Colon (tissue), 2 donors: ENCODE results near the gene TEX19.

Experiments
- FAIRE-seq: peaks from 2 replicates; lab custom pipeline; 2012; peaks lifted over from hg19 to GRCh38; lab: Jason Lieb, UNC
- donor health status: control.
- donor health status: control.

TEX19 gene

DNA sequence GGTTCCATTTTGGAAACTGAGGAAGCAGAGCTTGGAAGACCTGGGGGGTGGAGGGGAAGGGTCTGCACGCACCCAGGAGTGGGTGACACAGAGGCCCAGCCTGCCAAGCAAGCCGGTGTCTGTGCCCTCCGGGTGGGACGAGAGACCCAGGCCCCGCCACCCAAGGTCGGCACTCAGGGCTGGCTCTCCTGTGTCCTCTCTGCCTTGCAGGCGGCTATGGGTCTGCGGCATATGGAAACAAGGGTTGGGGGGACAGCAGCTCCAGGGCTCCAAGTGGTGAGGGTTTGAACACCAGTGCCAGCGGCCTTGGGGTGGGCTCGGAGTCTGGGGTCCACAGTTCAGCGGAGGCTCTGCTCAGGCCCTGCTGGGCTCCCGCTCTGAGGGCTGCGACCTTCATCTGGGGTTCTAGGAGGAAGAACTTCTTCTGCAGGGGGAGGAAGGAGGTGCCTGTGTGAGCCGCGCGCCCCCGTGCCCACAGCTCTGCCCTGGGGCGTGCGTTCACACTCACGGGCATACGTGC is 37.0 kb upstream of the TEX19 start:
- FAIRE-seq, result no peak

DNA sequence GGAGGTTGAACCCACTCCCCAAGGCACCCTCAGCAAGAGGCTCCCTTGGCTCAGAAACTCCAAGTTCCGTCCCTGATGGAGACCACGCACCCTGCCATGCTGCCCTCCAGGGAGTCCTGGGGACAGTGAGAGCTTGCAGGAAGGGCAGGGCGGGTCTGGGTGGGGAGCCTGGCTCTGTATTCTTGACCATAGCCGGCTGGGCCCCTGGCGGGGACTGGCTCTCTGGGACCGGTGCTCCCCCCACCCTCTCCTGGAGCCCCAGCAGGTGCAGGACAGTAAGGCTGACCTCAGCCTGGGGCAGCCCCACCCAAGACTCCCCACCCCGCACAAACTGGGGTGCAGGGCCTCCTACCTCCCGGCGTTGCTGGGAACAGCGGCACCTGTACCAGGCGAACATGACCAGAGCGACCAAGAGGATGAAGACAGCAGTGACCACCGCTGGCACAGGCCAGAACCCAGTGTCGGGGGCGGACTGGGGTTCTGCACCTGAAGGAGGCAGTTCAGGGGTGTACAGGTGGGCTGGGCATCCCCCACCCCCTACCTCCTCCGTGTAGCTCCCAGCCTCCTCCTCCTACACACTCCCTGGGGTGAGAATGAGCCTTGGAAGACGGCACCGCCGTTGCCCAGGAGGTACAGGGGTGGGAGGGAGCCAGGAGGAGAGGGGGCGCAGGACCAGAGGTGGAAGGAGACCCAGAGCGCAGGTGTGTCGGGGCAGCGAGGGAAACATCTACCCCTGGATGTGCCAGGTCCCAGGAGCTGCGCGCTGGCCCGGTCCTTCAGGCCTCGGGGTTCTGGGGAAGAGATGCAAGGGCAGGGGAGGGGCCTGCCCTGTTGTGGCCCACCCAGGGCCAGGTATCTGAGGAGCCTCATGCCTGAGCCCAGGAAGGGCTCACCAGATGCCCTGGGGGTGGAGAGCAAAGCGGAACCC is 36.3 kb upstream of the TEX19 start:
- no peak for FAIRE-seq

- FAIRE-seq, result no peak
Observed at GRCh38 chr17:82323514-82324234, 35.4 kb upstream of the TEX19 start.

DNA sequence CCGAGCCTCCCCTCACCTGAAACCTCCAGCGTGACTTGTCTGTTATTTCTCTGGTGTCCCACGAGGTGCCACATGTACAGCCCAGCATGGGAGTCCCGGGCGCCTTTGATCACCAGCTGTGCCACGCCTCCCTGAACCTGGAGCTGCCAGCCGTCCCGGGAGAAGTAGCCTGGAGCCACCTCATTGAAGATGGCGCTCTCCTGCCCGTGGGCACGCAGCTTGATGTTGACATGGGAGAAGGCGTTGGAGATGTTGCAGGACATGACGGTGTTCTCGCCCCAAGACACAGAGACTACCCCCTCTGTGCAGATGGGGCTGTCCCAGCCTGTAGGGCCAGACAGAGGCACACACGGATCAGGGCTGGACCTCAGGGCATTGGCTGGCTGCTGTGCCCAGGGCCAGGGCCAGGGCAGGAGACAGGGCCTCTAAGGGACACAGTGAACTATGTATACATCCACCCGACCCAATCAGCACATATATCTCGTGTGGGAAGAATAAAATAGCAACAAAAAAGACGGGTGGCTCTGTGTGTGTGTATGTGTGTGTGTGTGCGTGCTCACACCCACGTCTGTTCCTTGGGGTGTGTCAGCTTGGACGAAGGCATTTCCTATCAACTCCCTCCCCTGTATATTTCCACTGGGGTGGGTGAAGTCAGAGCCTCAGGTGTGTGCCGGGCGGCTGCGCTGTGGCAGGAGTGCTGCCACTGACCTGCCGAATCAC is 34.3 kb upstream of the TEX19 start:
- FAIRE-seq, result no peak

DNA sequence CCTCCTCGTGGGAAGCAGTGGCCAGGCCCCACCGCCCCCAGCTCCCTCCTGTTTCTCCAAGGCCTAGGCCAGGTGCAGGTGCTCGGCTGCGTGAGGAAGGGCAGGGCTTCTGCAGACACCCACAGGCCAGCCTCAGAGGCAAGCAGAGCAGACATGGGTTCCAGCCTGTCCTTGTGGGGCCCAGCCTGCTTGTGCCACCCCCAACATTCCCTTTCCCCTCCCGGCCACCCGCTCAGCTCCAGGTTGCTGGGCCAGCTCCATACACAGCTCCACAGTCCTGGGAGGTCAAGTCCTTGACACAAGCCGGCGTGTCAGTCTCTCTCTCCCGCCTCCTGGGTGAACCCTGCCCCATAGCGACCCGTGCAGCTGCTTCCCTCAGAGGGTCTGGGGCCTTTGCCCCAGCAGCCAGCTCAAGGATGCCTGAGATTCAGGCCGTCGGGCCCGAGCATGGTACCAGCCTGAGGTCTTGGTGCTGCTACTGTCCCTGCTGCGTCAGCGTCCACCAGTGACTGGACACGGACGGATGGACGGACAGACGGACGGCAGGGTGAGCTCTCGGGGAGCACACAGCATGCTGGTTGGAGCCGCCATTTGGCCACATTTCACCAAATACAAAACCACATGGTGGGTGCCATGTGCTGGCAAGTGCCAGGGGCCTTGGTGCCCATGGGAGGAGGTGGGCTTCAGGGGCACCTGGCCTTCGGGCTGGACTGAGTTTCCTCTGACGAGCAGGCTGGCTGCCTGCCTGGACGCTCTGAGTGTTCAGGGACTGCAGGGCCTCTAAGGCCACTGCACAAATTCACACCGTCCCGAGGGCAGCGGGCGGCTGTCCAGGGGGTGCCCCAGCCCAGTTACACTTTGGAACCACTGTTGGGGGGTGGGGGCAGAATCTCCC is 33.5 kb upstream of the TEX19 start:
- FAIRE-seq, result no peak

- FAIRE-seq, result no peak
Observed at GRCh38 chr17:82327289-82327688, 31.8 kb upstream of the TEX19 start.

- FAIRE-seq, result no peak
Observed at GRCh38 chr17:82327757-82328140, 31.3 kb upstream of the TEX19 start.

GRCh38 chr17:82328141-82328993 is 30.7 kb upstream of the TEX19 start:
- FAIRE-seq, result no peak

- no peak for FAIRE-seq
Observed at GRCh38 chr17:82328994-82329507, 30.0 kb upstream of the TEX19 start.

DNA sequence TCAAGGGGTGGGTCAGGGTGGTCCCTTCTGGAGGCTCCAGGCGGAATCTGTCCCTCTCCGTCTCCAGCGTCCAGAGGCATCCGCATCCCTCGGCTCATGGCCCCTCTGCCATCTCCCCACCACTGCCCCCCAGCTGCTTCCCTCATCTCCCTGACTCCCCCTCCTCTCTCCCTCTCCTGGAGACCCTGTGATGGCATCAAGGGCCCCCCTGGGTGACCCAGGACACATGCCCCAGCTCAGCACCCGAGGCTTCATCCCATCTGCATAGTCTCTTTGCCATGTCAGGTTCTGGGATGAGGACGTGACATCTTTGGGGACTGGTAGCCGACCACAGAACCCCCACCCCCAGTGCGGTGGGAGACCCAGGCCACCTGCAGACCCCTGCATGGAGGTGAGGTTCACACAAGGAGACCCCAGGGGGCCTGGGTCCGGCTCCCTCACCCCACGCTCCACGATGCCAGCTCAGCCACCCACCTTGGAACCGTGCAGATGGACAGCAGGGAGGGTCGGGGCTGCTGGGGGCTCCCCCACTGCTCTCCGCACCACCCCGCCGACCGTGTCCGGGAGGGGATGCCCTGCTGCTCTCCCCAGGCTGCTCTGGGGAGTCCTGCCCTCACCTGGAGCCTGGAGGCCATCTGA is 29.2 kb upstream of the TEX19 start:
- no peak for FAIRE-seq

- no peak for FAIRE-seq
Observed at GRCh38 chr17:82330322-82331239, 28.5 kb upstream of the TEX19 start.

DNA sequence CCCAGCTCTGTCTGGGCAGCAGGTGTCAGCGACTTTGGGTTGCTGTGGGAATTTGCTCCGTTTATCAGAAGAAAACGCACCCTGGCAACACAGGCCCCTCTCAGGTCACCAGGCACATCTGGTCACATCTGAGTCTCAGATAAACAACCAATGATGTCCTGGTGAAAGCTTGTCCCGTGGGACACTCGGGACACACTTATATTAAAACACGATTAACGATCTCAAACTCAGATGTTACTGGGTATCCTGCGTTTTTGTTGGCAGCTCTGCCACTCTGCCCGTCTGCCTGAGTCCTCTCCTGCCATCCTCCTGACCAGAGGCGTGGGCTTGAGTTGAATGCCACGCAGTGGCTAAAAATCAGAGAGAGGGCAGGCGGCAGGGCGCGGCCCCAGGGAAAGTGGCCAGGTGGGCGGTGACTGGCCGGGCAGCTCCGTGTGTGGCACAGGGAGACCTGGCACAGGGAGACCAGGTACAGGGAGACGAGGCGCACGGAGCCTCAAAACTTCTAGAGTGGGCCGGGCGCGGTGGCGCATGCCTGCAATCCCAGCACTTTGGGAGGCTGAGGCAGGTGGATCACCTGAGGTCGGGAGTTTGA is 27.6 kb upstream of the TEX19 start:
- no peak for FAIRE-seq

DNA sequence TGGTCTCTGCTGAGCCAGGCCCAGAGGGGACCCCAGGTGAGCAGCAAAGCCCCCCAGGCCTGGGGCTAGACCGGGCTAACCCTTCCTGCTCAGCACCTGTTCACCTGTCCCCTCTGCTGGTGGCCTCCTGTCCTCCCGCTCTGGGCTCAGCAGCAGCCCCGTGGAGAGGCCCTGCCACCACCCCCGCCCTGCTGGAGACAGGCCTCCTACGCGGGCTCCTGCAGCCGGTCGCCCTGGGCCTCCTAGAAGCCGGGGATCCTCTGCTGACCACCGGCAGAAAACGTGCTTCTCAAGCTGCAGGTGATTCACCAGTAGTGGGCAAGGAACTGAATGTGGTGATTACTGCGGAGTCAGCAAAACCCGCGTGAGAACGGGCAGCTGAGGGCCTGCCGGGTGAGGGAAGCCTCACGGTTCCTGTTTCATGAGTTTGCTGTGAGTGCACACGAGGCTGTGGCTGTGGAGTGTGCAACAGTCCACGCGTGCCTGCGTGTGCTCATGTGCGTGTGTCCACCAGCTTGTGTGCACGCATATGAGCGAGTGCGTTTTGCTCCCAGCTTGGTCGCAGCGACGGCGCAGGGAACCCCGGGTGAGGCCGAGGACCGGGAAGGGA is 26.3 kb upstream of the TEX19 start:
- FAIRE-seq, result no peak

DNA sequence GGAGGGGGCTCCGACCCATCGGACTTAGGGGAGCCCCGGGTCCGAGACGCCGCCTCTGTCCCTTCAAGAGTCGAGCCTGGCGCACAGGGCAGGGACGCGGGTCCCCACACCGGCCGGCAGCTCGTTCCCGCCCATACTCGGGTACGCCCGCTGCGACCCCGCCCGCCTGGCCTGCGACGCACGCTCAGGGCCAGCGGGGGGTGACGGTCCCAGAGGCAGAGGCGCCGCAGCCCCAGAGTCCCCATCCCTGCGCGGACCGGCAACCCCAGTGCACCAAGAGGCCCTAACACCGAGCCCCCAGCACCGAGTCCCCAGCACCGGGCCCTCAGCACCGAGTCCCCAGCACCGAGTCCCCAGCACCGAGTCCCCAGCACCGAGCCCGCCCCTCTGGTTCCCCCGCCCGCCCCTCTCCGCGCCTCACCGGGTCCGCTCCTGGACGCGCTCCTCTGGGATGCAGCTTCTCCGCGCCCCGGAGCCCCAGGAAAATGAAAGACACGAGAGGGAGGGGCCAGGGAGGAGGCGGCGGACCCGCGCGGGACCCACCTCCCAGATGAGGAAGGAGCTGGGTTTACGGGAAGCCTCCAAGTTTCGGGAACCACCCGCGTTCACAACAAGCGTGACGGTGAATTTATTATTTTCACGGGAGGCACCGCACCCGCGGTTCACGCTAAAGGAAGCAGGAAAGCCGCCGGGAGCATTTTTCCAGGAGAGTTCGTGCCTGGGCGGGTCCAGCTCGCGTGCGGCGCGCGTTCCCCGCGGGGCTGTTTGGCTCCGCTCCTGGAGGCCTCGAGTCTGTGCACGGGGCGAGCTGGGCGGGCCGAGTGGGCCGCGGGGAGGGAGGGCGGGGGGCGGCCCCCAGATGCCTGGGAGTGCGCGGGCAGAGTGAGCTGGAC is 25.5 kb upstream of the TEX19 start, which contains the start of gene SECTM1:
Gene SECTM1, minus strand, starts transcription at position 488 of the 893 bp plus-strand sequence. CDS start 6,526 bp downstream, outside the sequence.
- FAIRE-seq, result no peak

GRCh38 chr17:82334204-82334621 is 24.8 kb upstream of the TEX19 start:
- FAIRE-seq, result no peak

GRCh38 chr17:82334622-82335394 is 24.2 kb upstream of the TEX19 start:
- FAIRE-seq, result no peak
